Vagina (tissue), 2 donors: ENCODE results near the gene NAGS. TPM values are rescaled to one million over a fixed set of nuclear protein-coding genes. Genes with fewer than 3 reads are reported as not detected.

Source experiments
- DNase-seq, 2 donors: peaks; one replicate each; pipeline ENCODE4 v3.0.0-alpha.2; 2017; ENCODE audit errors: extremely low spot score in 2 of 2
- H3K27ac ChIP-seq: fragments of 200-600 bp; sonication (generic); one replicate; pipeline ENCODE4 v1.5.1; 2019
- H3K27me3 ChIP-seq: fragments of 200-600 bp; sonication (generic); one replicate; pipeline ENCODE4 v1.5.1; 2019
- H3K36me3 ChIP-seq, 2 donors: fragments of 200-600 bp; sonication (generic); one replicate each; pipeline ENCODE4 v1.5.1; 2017 to 2019
- H3K4me1 ChIP-seq: fragments of 200-600 bp; sonication (generic); one replicate; pipeline ENCODE4 v1.5.1; 2019
- H3K4me3 ChIP-seq, 2 donors: fragments of 200-600 bp; sonication (generic); 1 replicate in 1 of 2; 2 replicates in 1 of 2; pipeline ENCODE4 v1.5.1; 2016 to 2019
- H3K9me3 ChIP-seq: fragments of 200-600 bp; sonication (generic); one replicate; pipeline ENCODE4 v1.5.1; 2019
- CTCF ChIP-seq, 3 experiments: fragments of 450-650 bp in 2 of 3; fragments of 200-600 bp in 1 of 3; sonication (generic) in 1 of 3; IDR thresholded peaks; one replicate each; pipeline ENCODE4 v1.5.1; 2017 to 2019; ENCODE audit warnings: antibody characterized with exemption in 3 of 3, mild to moderate bottlenecking in 2 of 3, moderate library complexity in 2 of 3
- POLR2A ChIP-seq, 2 donors: fragments of 450-650 bp; IDR thresholded peaks; one replicate each; pipeline ENCODE4 v1.6.1; 2017; ENCODE audit warnings: antibody characterized with exemption in 2 of 2, mild to moderate bottlenecking in 2 of 2, moderate library complexity in 2 of 2
- POLR2AphosphoS5 ChIP-seq, 2 donors: sonication (generic); formaldehyde crosslinking; IDR thresholded peaks; one replicate each; pipeline ENCODE4 v1.9.0; 2017; ENCODE audit warnings: antibody characterized with exemption in 2 of 2, mild to moderate bottlenecking in 2 of 2, low read depth in 1 of 2; ENCODE audit not compliant: insufficient read depth in 1 of 2
- intact Hi-C: fragments of 100-400 bp; cut with DNase I; formaldehyde crosslinking; loops from one replicate; pipeline ENCODE4 v1.15.1; 2023
- total RNA-seq: library from RNA; depleted of rRNA; stranded (reverse); fragments of >200 nt; gene quantifications from one replicate; pipeline ENCODE4 v1.2.3, GENCODE V29; 2016

Gene NAGS
- total RNA-seq, 1 donor from 2014 or later = 4.9 TPM

- peaks cover 55% of the 10 kb centered on the region for H3K4me1 ChIP-seq
- H3K9me3 ChIP-seq = no peaks in the 10 kb centered on the region
- H3K27me3 ChIP-seq = no peaks in the 10 kb centered on the region
- H3K27ac ChIP-seq = peak overlapping the region; percentile 60
- no peak for DNase-seq
- H3K36me3 ChIP-seq = no peaks in the 10 kb centered on the region
- intact Hi-C loops = no loop called here
- no peak for TF ChIP-seq POLR2A (IDR thresholded peaks at IDR 0.05)
- TF ChIP-seq POLR2AphosphoS5 (IDR thresholded peaks at IDR 0.05; ENCODE audit: insufficient read depth in 1 of 2, low read depth in 1 of 2) = no peak
- TF ChIP-seq CTCF (IDR thresholded peaks at IDR 0.05) = no peak
- H3K4me3 ChIP-seq = peak overlapping the region; percentile 64 to 83
Measured at GRCh38 chr17:44007346-44008204, 3.2 kb downstream of the NAGS start.

- TF ChIP-seq POLR2AphosphoS5 (IDR thresholded peaks at IDR 0.05; ENCODE audit: insufficient read depth in 1 of 2, low read depth in 1 of 2) (no peak), CTCF (IDR thresholded peaks at IDR 0.05) (no peak), POLR2A (IDR thresholded peaks at IDR 0.05) (no peak)
- Histone ChIP-seq H3K9me3 (no peaks in the 10 kb centered on the region), H3K4me3 (peak overlapping the region in 1 of 2 donors; percentile 64), H3K27ac (peak overlapping the region; percentile 60), H3K4me1 (peaks cover 58% of the 10 kb centered on the region), H3K27me3 (no peaks in the 10 kb centered on the region), H3K36me3 (no peaks in the 10 kb centered on the region)
- intact Hi-C loops = no loop called here
- no peak for DNase-seq
Measured at GRCh38 chr17:44008205-44008909, 3.9 kb downstream of the NAGS start.

- H3K27me3 ChIP-seq = no peaks in the 10 kb centered on the region
- peak overlapping the region; percentile 75 for H3K27ac ChIP-seq
- no peaks in the 10 kb centered on the region for H3K36me3 ChIP-seq
- no peak overlapping the region for H3K4me3 ChIP-seq
- H3K9me3 ChIP-seq = no peaks in the 10 kb centered on the region
- intact Hi-C loops = no loop called here
- no peak for TF ChIP-seq POLR2A (IDR thresholded peaks at IDR 0.05)
- TF ChIP-seq CTCF (IDR thresholded peaks at IDR 0.05) = no peak
- peak in 1 of 2 donors; percentile 32 for TF ChIP-seq POLR2AphosphoS5 (IDR thresholded peaks at IDR 0.05; ENCODE audit: insufficient read depth in 1 of 2, low read depth in 1 of 2)
- no peak for DNase-seq
- peaks cover 50% of the 10 kb centered on the region for H3K4me1 ChIP-seq
Measured at GRCh38 chr17:44010966-44011647, 6.7 kb downstream of the NAGS start.

GRCh38 chr17:44011876-44012275 is 7.5 kb downstream of the NAGS start:
- Histone ChIP-seq H3K27me3 (no peaks in the 10 kb centered on the region), H3K36me3 (no peaks in the 10 kb centered on the region), H3K4me3 (no peak overlapping the region), H3K27ac (peak overlapping the region; percentile 75), H3K4me1 (peaks cover 44% of the 10 kb centered on the region), H3K9me3 (no peaks in the 10 kb centered on the region)
- no peak for DNase-seq
- TF ChIP-seq CTCF (IDR thresholded peaks at IDR 0.05) (no peak), POLR2A (IDR thresholded peaks at IDR 0.05) (no peak), POLR2AphosphoS5 (IDR thresholded peaks at IDR 0.05; ENCODE audit: insufficient read depth in 1 of 2, low read depth in 1 of 2) (no peak)
- intact Hi-C loops = no loop called here
